Panc1 (cell line): ENCODE data around the gene SLC52A3.

Experiments
- POLR2AphosphoS5 ChIP-seq: IDR thresholded peaks from 2 replicates; pipeline ENCODE4 v1.6.1; 2012; ENCODE audit warnings: mild to moderate bottlenecking, low read depth, low read length, moderate library complexity
- SIN3A ChIP-seq: IDR thresholded peaks from 2 replicates; pipeline ENCODE4 v1.6.1; 2012; ENCODE audit warnings: low read depth, mild to moderate bottlenecking, low read length, moderate library complexity, borderline replicate concordance; ENCODE audit not compliant: insufficient read depth
- TCF7L2 ChIP-seq: IDR thresholded peaks from 2 replicates; pipeline ENCODE4 v1.6.1; 2011; ENCODE audit warnings: mild to moderate bottlenecking, low read depth, low read length, inconsistent platforms
- TF ChIP-seq, protein P1 (sequence below): fragments of 450-650 bp; IDR thresholded peaks from 2 replicates; pipeline ENCODE4 v1.5.1; 2017; ENCODE audit warnings: mild to moderate bottlenecking
- TF ChIP-seq, protein P2 (sequence below), 2 experiments: IDR thresholded peaks; 2 replicates each; pipeline ENCODE4 v1.6.1; 2011 to 2012; ENCODE audit warnings: low read depth in 2 of 2, control low read depth in 1 of 2, low read length in 1 of 2, mild to moderate bottlenecking in 1 of 2, moderate library complexity in 1 of 2; ENCODE audit not compliant: insufficient read depth in 1 of 2

DNA sequence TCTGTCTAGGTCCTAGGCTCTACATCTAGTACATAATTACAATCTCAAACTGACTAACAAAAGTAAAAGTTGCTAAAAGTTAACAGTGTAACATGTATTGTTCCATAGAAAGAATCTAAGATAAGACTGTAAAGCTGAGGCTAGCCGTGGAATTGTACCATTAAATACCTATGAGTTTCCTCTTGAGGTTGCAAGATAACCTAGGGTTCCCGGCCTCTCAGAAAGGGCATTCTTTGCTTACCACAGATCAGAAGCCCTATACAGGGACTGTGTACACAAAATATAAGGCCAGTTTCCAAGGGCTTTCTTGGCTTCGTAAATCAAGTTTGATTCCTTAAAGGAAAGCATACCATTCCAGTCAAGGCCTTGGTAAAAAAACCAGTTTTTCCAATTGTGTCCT, 11.5 kb upstream of the SLC52A3 start:
- TF ChIP-seq, protein P1, sequence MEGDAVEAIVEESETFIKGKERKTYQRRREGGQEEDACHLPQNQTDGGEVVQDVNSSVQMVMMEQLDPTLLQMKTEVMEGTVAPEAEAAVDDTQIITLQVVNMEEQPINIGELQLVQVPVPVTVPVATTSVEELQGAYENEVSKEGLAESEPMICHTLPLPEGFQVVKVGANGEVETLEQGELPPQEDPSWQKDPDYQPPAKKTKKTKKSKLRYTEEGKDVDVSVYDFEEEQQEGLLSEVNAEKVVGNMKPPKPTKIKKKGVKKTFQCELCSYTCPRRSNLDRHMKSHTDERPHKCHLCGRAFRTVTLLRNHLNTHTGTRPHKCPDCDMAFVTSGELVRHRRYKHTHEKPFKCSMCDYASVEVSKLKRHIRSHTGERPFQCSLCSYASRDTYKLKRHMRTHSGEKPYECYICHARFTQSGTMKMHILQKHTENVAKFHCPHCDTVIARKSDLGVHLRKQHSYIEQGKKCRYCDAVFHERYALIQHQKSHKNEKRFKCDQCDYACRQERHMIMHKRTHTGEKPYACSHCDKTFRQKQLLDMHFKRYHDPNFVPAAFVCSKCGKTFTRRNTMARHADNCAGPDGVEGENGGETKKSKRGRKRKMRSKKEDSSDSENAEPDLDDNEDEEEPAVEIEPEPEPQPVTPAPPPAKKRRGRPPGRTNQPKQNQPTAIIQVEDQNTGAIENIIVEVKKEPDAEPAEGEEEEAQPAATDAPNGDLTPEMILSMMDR, result no peak
- TF ChIP-seq POLR2AphosphoS5 (no peak), SIN3A (no peak), TCF7L2 (no peak)
- TF ChIP-seq, protein P2, sequence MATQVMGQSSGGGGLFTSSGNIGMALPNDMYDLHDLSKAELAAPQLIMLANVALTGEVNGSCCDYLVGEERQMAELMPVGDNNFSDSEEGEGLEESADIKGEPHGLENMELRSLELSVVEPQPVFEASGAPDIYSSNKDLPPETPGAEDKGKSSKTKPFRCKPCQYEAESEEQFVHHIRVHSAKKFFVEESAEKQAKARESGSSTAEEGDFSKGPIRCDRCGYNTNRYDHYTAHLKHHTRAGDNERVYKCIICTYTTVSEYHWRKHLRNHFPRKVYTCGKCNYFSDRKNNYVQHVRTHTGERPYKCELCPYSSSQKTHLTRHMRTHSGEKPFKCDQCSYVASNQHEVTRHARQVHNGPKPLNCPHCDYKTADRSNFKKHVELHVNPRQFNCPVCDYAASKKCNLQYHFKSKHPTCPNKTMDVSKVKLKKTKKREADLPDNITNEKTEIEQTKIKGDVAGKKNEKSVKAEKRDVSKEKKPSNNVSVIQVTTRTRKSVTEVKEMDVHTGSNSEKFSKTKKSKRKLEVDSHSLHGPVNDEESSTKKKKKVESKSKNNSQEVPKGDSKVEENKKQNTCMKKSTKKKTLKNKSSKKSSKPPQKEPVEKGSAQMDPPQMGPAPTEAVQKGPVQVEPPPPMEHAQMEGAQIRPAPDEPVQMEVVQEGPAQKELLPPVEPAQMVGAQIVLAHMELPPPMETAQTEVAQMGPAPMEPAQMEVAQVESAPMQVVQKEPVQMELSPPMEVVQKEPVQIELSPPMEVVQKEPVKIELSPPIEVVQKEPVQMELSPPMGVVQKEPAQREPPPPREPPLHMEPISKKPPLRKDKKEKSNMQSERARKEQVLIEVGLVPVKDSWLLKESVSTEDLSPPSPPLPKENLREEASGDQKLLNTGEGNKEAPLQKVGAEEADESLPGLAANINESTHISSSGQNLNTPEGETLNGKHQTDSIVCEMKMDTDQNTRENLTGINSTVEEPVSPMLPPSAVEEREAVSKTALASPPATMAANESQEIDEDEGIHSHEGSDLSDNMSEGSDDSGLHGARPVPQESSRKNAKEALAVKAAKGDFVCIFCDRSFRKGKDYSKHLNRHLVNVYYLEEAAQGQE (IDR thresholded peaks at IDR 0.05; ENCODE audit: insufficient read depth in 1 of 2, low read depth in 2 of 2, low read length in 1 of 2), result no peak
